Mesothelial cell of epicardium (in vitro differentiated cells): ENCODE data around the gene IGDCC3. TPM values are rescaled to one million over a fixed set of nuclear protein-coding genes. Genes with fewer than 3 reads are reported as not detected.

Source experiments
- DNase-seq, 2 experiments: peaks; one replicate each; pipeline ENCODE4 v3.0.0; 2021; ENCODE audit warnings: low spot score in 2 of 2; ENCODE audit not compliant: unreplicated experiment in 2 of 2
- H3K27ac Mint-ChIP-seq: 2 replicates; pipeline ENCODE4 v1.8.0; 2021; ENCODE audit warnings: mixed read lengths
- H3K27me3 Mint-ChIP-seq: 2 replicates; pipeline ENCODE4 v1.8.0; 2021; ENCODE audit warnings: low read depth, mixed read lengths
- H3K36me3 Mint-ChIP-seq: 2 replicates; pipeline ENCODE4 v1.8.0; 2021; ENCODE audit warnings: mixed read lengths
- H3K4me1 Mint-ChIP-seq: 2 replicates; pipeline ENCODE4 v1.8.0; 2021; ENCODE audit warnings: mixed read lengths
- H3K4me3 Mint-ChIP-seq: 2 replicates; pipeline ENCODE4 v1.8.0; 2021; ENCODE audit warnings: mild to moderate bottlenecking, moderate library complexity, mixed read lengths
- H3K9me3 Mint-ChIP-seq: 2 replicates; pipeline ENCODE4 v1.8.0; 2021; ENCODE audit warnings: mixed read lengths
- CTCF ChIP-seq: fragments of 200-600 bp; sonication (generic); IDR thresholded peaks from one replicate; pipeline ENCODE4 v1.5.0; 2021; ENCODE audit warnings: antibody characterized with exemption; ENCODE audit not compliant: unreplicated experiment
- total RNA-seq: library from RNA; stranded (reverse); gene quantifications from 3 replicates; pipeline ENCODE4 v1.2.1, GENCODE V29; 2021

Gene IGDCC3
- total RNA-seq, 1 donor from 2014 or later = 35.1 TPM

DNA sequence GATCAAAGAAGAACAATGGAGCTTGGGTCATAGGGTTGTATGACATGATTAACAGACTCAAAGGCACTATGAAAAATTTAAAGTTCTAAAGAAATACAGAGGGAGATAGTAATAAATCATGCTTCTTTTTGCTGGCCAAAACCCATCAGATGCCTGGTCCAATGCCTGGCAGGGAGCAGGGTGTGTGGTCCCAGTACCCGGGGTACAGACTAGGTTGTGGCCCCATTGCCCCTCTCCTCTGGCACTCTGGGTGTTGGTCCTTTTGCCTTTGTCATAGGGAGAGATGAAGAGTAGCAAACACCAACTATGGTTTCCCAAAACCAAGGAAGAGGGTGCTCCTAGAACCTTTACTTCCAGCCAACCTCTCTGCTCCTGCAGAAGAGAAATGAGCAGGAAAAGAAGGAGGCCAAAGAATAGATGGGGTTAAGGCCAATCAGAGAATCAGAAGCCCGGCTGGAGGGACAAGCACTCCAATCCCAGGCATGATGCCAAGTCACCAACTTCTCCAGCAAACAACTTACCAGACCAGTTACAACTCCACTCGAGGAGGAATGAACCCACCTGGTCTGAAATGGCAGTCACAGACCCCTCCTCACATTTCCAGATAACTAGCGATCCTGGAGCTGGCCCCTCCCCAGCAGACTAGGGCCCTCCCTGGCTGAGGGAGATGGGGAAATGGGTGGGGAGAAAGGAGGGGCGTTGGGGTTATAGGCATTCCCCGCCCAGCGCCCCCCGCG, 1.8 kb downstream of the IGDCC3 start:
- Mint-ChIP-seq H3K27me3 (no peaks in the 10 kb centered on the region), H3K36me3 (peaks cover 7% of the 10 kb centered on the region)

GRCh38 chr15:65374821-65375401, 2.9 kb downstream of the IGDCC3 start:
- no peak overlapping the region for H3K4me3 Mint-ChIP-seq
- H3K4me1 Mint-ChIP-seq = peaks cover 33% of the 10 kb centered on the region
- no peak overlapping the region for H3K27ac Mint-ChIP-seq
- peaks cover 7% of the 10 kb centered on the region for H3K36me3 Mint-ChIP-seq
- no peaks in the 10 kb centered on the region for H3K9me3 Mint-ChIP-seq
- no peak for DNase-seq
- TF ChIP-seq CTCF = no peak
- H3K27me3 Mint-ChIP-seq = no peaks in the 10 kb centered on the region

More for the DNA sequence above, 1.8 kb downstream of the IGDCC3 start:
- H3K9me3 Mint-ChIP-seq = no peaks in the 10 kb centered on the region
- no peak overlapping the region for H3K27ac Mint-ChIP-seq
- DNase-seq = no peak
- peak overlapping the region; percentile 90 for H3K4me3 Mint-ChIP-seq
- peaks cover 33% of the 10 kb centered on the region for H3K4me1 Mint-ChIP-seq
- TF ChIP-seq CTCF = no peak

GRCh38 chr15:65374334-65374733, 3.5 kb downstream of the IGDCC3 start:
- Mint-ChIP-seq H3K4me1 (peaks cover 39% of the 10 kb centered on the region), H3K27me3 (no peaks in the 10 kb centered on the region), H3K9me3 (no peaks in the 10 kb centered on the region), H3K27ac (no peak overlapping the region), H3K36me3 (peaks cover 7% of the 10 kb centered on the region), H3K4me3 (no peak overlapping the region)
- no peak for TF ChIP-seq CTCF
- DNase-seq = no peak

GRCh38 chr15:65373163-65373651, 4.6 kb downstream of the IGDCC3 start:
- H3K9me3 Mint-ChIP-seq = no peaks in the 10 kb centered on the region
- H3K4me1 Mint-ChIP-seq = peaks cover 46% of the 10 kb centered on the region
- no peak for TF ChIP-seq CTCF
- no peaks in the 10 kb centered on the region for H3K27me3 Mint-ChIP-seq
- H3K27ac Mint-ChIP-seq = no peak overlapping the region
- H3K36me3 Mint-ChIP-seq = peaks cover 7% of the 10 kb centered on the region
- no peak for DNase-seq
- H3K4me3 Mint-ChIP-seq = no peak overlapping the region

DNA sequence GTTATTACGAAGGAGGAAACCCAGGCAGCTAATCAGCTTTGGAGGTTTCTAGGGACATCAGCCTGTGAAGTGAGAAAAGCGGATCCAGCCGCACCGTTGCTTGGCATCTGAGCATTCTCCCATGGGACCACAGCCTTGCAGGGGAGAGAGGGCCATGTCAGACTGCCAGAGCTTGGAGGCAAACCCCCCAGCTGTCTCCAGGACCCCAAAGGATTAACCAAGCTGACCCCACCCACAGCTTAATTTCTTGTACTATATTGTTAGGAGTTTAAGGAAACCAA, 5.1 kb downstream of the IGDCC3 start:
- H3K27me3 Mint-ChIP-seq = no peaks in the 10 kb centered on the region
- H3K9me3 Mint-ChIP-seq = no peaks in the 10 kb centered on the region
- no peak for DNase-seq
- TF ChIP-seq CTCF = no peak
- peaks cover 50% of the 10 kb centered on the region for H3K4me1 Mint-ChIP-seq
- H3K27ac Mint-ChIP-seq = no peak overlapping the region
- peaks cover 7% of the 10 kb centered on the region for H3K36me3 Mint-ChIP-seq
- no peak overlapping the region for H3K4me3 Mint-ChIP-seq
